Mesodermal cell (in vitro differentiated cells): ENCODE data around the gene RAB11FIP4.

Experiments
- H3K27ac ChIP-seq: 2 replicates; pipeline ENCODE4 v1.7.0; 2013; ENCODE audit warnings: mild to moderate bottlenecking, low read depth, low read length, moderate library complexity; ENCODE audit not compliant: severe bottlenecking
- H3K36me3 ChIP-seq: 2 replicates; pipeline ENCODE4 v1.7.1; 2013; ENCODE audit warnings: mild to moderate bottlenecking, low read length, moderate library complexity; ENCODE audit not compliant: control insufficient read depth, insufficient read depth
- H3K4me1 ChIP-seq: one replicate; pipeline ENCODE4 v1.7.1; 2013; ENCODE audit warnings: mild to moderate bottlenecking, low read length; ENCODE audit not compliant: insufficient read depth, control insufficient read depth, poor library complexity, severe bottlenecking
- H3K4me3 ChIP-seq: 2 replicates; pipeline ENCODE4 v1.7.0; 2013; ENCODE audit warnings: low read length, control low read depth, mild to moderate bottlenecking; ENCODE audit not compliant: insufficient read depth, poor library complexity, severe bottlenecking; ENCODE audit errors: extremely low read depth
- H3K9me3 ChIP-seq: 2 replicates; pipeline ENCODE4 v1.7.1; 2013; ENCODE audit warnings: mild to moderate bottlenecking, low read length, moderate library complexity; ENCODE audit not compliant: control insufficient read depth
- WGBS, 2 experiments: methylation state at CpG; one replicate each; pipeline ENCODE4 v1.1.5; 2013; ENCODE audit warnings: missing lambda C conversion rate in 2 of 2; ENCODE audit not compliant: insufficient coverage in 2 of 2; 5-methylcytosine and 5-hydroxymethylcytosine counted together

Gene RAB11FIP4

DNA sequence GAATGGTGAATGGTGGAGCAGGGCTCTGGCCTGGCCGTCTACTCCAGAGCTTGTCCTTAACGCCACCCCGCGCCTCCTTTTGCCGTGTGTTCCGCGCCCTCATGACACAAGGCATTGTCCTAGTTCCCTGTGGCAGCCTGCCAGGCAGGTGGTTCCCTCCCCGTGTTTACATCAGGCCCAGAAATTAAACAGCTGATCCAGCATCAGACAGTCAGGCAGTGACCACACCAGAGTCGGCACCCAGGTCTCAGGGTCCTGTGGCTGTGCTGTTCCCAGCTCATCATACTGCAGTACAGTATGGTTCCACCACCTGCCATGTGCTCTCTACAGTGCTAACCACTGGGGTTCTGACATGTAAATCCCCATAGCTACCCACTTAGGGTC, 119.7 kb downstream of the RAB11FIP4 start:
- Histone ChIP-seq H3K9me3 (no peaks in the 10 kb centered on the region), H3K27ac (no peak overlapping the region), H3K36me3 (no peaks in the 10 kb centered on the region), H3K4me1 (no peaks in the 10 kb centered on the region), H3K4me3 (no peak overlapping the region)
- 91 to 92% methylated on average over 9 of the region's 9 CpGs for WGBS, 2 experiments

DNA sequence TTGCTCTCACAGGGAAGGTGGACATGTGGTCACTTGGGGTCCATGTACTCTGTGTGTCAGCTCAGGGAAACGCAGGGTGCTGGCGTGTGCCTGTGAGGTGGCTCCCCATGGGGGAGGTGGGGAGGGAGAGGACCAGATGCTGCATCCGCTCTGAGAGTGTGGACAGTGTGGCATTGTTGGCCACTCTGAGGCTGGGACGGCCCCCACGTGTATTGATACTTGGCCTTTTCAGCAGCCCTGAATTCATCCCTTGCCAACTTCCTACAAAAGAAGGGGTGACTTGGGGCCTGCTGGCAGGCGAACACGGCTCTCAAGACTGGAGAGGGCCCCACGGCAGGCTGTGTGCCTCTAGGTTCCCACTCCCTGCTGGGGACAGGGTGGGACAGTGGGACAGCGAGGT, 120.1 kb downstream of the RAB11FIP4 start:
- H3K36me3 ChIP-seq = no peaks in the 10 kb centered on the region
- no peaks in the 10 kb centered on the region for H3K4me1 ChIP-seq
- H3K9me3 ChIP-seq = no peaks in the 10 kb centered on the region
- H3K4me3 ChIP-seq = no peak overlapping the region
- no peak overlapping the region for H3K27ac ChIP-seq
- WGBS, 2 experiments = 92 to 93% methylated on average over 7 to 9 of the region's 9 CpGs

DNA sequence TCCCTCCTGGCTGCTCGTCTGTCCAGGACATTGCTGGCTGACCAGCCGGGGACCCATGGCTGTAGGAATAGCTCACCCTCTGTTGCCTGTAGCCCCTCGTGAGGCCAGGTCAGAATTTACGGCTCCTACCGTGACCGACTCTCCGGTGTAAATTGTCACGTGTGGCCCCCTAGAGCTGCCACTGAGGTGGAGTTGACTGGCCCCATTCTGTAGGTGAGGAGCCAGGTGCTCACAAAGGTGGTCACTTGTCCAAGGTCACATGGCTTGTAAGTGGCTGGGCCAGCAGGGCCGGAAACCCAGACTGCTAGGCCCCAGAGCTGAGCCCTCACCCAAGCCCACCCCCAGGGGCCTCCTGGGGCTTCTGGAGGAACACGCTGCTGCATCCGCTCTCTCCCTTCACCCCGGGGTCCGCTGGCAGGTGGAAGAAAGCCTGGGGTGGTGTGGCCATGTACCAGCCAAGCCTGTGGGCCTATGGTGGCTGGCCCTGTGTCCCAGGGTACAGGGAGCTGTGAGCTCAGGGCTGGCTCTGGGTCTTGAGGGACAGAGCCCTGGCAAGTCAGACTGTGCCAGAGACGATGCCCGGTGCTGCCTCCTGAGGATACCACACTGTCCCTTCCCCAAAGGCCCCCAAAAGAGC, 120.7 kb downstream of the RAB11FIP4 start:
- no peak overlapping the region for H3K4me3 ChIP-seq
- 91 to 94% methylated on average over 11 of the region's 15 CpGs for WGBS, 2 experiments
- no peaks in the 10 kb centered on the region for H3K4me1 ChIP-seq
- no peaks in the 10 kb centered on the region for H3K36me3 ChIP-seq
- H3K9me3 ChIP-seq = no peaks in the 10 kb centered on the region
- H3K27ac ChIP-seq = no peak overlapping the region

DNA sequence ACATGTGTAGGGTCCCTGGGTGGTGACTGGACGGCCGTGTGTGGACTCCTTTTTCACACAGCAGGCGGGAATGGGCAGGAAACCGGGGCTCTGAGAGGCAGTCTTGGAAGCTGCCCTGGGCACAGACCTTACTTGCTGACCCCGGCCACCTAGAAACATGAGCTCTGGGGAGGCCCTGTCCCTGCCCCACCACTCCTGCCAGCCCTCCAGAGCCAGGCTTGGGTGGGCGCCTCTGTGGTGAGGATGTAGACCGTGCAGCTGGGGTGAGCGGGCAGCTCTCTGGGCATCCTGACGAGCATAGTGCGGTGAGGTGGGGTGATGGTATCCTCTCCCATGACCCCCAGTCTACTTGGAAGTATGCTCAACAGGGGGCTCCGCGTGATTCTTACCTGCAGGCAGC, 121.3 kb downstream of the RAB11FIP4 start:
- Histone ChIP-seq H3K27ac (no peak overlapping the region), H3K9me3 (no peaks in the 10 kb centered on the region), H3K4me3 (no peak overlapping the region), H3K4me1 (no peaks in the 10 kb centered on the region), H3K36me3 (no peaks in the 10 kb centered on the region)
- WGBS, 2 experiments = 96 to 99% methylated on average over 5 to 8 of the region's 12 CpGs

DNA sequence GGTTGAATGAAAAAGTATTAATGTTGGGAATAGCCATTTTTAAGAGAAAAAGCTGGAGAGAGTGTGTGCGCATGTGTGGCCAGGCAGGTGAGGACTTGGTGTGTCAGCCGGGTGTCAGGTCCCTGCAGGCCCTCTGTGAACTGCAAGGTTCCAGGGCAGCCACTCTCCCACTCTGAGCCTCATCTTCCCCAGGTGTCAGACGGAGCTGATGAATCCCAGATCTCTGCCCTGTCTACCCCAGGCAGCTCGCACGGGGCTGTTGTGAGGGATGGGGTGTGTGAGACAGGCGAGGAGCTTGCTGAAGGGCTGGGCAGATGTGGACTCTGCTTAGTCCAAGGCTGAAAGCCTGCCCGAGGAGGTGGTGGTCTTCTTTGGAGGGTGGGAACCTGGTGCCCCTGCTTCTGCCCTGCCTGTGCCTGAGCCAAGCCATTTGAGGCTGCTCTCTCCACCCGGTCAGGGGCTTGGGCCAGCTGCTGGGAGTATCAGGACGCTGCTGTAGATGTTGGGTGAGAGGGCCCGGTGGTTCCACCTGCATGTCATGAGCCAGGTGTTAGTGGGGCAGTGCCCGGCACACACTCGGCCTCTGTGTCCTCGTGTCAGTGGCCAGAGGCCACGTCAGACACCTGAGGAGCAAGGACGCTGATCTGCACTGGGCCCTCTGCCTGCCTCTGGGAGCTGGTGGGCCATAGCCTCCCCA, 122.4 kb downstream of the RAB11FIP4 start:
- WGBS, 2 experiments = 83 to 90% methylated on average over 9 to 12 of the region's 15 CpGs
- no peaks in the 10 kb centered on the region for H3K9me3 ChIP-seq
- no peak overlapping the region for H3K4me3 ChIP-seq
- no peaks in the 10 kb centered on the region for H3K4me1 ChIP-seq
- no peaks in the 10 kb centered on the region for H3K36me3 ChIP-seq
- H3K27ac ChIP-seq = no peak overlapping the region

DNA sequence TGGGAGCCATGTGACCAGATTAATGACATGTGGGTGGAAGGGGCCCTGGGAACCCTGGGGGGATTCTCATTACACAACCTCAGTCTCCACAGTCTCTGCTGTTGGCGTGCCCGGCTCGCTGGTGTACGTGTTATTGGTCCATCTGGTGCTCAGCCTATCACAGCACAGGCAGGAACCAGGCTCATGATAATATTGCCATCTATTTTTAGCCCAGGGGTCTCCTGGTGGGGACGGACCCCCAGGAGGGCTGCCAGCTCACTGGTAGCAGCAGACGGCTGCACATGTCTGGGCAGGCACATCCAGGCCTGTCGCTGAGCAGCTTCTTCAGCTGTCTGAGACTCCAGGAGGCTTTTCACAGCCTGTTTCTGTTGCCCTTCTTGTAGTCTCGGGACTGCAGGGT, 123.8 kb downstream of the RAB11FIP4 start:
- WGBS, 2 experiments = 95 to 97% methylated on average over 4 to 7 of the region's 8 CpGs

DNA sequence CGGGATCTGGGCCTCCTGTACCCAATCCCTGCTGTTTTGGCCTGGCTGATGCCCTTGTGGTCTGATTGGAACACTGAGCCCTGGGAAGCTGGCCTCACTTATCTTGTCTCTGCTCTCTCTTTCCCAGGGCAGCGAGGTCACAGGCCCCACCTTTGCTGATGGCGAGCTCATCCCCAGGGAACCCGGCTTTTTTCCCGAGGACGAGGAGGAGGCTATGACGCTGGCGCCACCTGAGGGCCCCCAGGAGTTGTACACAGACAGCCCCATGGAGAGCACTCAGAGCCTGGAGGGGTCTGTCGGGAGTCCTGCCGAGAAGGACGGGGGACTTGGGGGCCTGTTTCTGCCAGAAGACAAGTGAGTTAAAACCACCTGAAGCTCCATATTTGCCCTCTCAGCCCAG, 126.0 kb downstream of the RAB11FIP4 start:
- 35 to 53% methylated on average over 6 to 11 of the region's 11 CpGs for WGBS, 2 experiments
- no peak overlapping the region for H3K4me3 ChIP-seq

More for the DNA sequence above, 123.8 kb downstream of the RAB11FIP4 start:
- H3K4me1 ChIP-seq = no peaks in the 10 kb centered on the region
- H3K4me3 ChIP-seq = no peak overlapping the region
- H3K27ac ChIP-seq = no peak overlapping the region
- H3K36me3 ChIP-seq = no peaks in the 10 kb centered on the region
- no peaks in the 10 kb centered on the region for H3K9me3 ChIP-seq

DNA sequence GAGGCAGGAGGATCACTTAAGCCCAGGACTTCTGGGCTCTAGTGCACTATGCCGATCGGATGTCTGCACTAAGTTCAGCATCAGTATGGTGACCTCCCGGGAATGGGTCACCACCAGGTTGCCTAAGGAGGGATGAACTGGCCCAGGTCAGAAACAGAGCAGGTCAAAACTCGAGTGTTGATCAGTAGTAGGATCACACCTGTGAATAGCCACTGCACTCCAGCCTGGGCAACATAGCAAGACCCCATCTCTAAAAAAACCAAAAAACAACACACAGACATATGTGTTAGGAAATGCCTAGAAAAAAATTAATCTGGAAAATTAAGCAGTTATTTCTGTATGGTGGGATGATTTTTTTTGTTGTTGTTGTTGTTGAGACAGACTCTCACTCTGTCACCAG, 127.0 kb downstream of the RAB11FIP4 start:
- Histone ChIP-seq H3K4me3 (no peak overlapping the region), H3K36me3 (peaks cover under 1% of the 10 kb centered on the region), H3K9me3 (peaks cover under 1% of the 10 kb centered on the region), H3K27ac (no peak overlapping the region), H3K4me1 (no peaks in the 10 kb centered on the region)
- 92 to 96% methylated on average over 3 to 4 of the region's 4 CpGs for WGBS, 2 experiments

More for the DNA sequence above, 126.0 kb downstream of the RAB11FIP4 start:
- no peak overlapping the region for H3K27ac ChIP-seq
- H3K9me3 ChIP-seq = no peaks in the 10 kb centered on the region
- no peaks in the 10 kb centered on the region for H3K36me3 ChIP-seq
- H3K4me1 ChIP-seq = no peaks in the 10 kb centered on the region

DNA sequence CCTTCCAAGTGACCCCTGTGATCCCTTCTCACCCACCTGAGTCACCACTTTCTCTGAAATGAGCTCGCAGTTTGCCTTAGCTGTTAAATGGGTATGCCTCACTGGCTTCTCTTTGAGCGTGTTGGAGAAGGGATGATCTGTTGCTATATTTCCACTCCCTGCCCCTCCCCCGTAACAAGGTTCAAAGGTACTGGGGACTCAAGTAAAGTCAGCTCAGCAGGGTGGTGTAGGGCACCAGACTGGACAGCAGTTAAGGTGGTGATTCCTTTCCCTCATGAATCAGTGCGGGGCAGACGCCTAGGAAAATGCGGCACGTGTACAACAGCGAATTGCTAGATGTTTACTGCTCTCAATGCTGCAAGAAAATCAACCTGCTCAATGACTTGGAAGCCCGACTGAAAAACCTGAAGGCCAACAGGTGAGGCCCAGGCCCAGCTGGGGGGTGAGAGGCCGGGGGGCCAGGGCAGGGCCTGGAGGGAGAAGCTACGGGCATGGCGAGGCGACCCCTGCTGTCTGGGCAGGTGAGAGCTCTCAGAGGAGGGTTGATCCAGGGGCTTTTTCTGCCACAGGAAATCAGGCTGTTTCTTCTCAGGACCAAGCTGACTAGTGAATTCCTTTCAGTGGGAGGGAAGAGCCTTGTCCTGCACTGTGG, 130.3 kb downstream of the RAB11FIP4 start:
- H3K4me1 ChIP-seq = peaks cover 2% of the 10 kb centered on the region
- H3K36me3 ChIP-seq = peaks cover 4% of the 10 kb centered on the region
- H3K9me3 ChIP-seq = peaks cover 11% of the 10 kb centered on the region
- H3K4me3 ChIP-seq = no peak overlapping the region
- 89 to 93% methylated on average over 10 to 11 of the region's 13 CpGs for WGBS, 2 experiments
- H3K27ac ChIP-seq = no peak overlapping the region

DNA sequence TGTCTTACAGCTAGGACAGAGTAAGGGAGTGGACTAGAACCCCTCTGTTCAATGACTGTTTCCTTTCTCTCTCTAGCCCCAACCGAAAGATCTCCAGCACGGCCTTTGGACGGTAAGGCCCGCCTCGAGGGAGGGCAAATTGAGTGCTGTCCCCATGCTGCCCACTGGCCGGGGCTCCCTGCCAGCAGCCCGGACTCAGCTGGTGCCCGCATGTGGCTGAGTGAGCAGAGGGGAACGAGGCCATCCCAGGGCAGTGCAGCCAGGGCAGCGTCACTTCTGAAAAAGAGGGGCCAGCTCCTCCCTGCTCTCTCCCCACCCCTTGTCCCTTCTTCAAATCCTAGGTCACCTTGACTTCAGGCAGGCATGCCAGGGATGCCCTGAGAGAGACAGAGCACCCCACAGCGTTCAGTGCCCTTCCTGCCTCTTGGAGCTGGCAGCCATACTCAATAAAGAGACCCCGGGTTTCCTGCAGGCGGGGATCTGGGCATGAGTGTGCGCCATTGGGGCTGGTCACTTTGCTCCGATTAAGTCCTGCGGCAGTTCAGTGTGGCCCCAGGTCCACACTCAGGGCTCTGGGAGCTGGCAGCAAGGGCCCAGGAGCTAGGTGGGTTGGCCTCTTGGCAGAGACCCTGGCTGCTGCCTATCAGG, 130.9 kb downstream of the RAB11FIP4 start:
- Histone ChIP-seq H3K36me3 (peaks cover 4% of the 10 kb centered on the region), H3K9me3 (peaks cover 11% of the 10 kb centered on the region), H3K4me3 (no peak overlapping the region), H3K4me1 (peaks cover 8% of the 10 kb centered on the region), H3K27ac (no peak overlapping the region)
- WGBS, 2 experiments = 92 to 96% methylated on average over 15 to 16 of the region's 16 CpGs
